Measurements from ENCODE around the gene LGALS8.
A peak's percentile ranks its signal among the peaks of the same experiment; 100 is the strongest.
"Not testable (repeated sequence)": the region's sequence is repeated elsewhere in the genome, so short reads cannot be mapped to it uniquely, and the experiment has no call there.

The LGALS8 gene

DNA sequence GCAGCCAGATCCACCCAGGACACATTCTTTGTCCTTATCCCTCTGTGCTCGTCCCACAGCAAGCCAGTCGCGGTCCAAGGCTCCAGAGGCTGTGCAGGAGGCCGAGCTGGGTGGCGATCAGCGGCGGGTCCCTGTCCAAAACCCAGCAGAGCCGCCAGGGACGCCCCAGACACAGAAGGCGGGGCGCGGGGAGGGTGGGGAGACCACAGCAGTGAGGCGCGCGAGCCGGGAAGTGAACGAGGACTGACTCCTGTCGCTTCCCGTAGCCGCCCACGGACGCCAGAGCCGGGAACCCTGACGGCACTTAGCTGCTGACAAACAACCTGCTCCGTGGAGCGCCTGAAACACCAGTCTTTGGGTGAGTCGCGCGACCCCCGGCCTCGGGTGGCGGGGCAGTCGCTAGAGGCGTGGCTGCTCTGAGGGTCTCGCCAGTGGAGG, at the start of gene LGALS8:
TSS of gene LGALS8 (plus strand) at position 279 of the 438 bp plus-strand sequence. CDS start 2,089 bp downstream, outside the sequence.
- peak; percentile 90 for DNase-seq (ENCODE audit: low read depth)

DNA sequence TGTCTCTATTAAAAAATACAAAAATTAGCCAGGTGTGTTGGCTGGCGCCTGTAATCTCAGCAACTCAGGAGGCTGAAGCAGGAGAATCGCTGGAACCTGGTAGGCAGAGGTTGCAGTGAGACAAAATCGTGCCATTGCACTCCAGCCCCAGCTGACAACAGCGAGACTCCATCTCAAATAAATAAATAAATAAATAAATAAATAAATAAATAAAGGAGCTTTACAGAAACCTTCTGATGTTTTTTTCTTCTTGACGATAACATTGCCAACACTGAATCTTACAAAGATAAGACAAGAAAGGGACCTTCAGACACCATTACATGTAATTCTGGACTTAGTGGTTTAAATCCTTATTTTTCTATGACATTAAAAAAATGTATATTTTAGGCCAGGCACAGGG, 47.8 kb upstream of the LGALS8 start:
- no peak for DNase-seq (ENCODE audit: low read depth)

- no peak for DNase-seq (ENCODE audit: low read depth)
Measured at GRCh38 chr1:236480758-236481436, 42.9 kb upstream of the LGALS8 start.

- no peak for DNase-seq (ENCODE audit: low read depth)
Measured at GRCh38 chr1:236484310-236484971, 39.3 kb upstream of the LGALS8 start.

GRCh38 chr1:236486356-236487002, 37.3 kb upstream of the LGALS8 start:
- DNase-seq (ENCODE audit: low read depth) = no peak

DNA sequence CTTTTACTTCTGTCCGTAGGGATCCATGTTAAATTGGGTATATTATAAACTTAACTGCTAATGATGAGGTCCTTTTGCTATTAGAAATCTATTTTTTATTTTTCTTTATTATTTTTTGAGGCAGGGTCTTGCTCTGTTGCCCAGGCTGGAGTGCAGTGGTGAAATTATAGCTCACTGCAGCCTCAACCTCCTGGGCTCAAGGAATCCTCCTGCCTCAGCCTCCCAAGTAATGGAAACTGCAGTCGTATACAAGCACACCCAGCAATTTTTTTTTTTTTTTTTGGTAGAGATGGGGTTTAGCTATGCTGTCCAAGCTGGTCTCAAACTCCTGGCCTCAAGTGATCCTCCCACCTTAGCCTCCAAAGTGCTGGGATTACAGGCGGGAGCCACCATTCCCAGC, 34.6 kb upstream of the LGALS8 start:
- DNase-seq (ENCODE audit: low read depth) = not testable (repeated sequence)

DNA sequence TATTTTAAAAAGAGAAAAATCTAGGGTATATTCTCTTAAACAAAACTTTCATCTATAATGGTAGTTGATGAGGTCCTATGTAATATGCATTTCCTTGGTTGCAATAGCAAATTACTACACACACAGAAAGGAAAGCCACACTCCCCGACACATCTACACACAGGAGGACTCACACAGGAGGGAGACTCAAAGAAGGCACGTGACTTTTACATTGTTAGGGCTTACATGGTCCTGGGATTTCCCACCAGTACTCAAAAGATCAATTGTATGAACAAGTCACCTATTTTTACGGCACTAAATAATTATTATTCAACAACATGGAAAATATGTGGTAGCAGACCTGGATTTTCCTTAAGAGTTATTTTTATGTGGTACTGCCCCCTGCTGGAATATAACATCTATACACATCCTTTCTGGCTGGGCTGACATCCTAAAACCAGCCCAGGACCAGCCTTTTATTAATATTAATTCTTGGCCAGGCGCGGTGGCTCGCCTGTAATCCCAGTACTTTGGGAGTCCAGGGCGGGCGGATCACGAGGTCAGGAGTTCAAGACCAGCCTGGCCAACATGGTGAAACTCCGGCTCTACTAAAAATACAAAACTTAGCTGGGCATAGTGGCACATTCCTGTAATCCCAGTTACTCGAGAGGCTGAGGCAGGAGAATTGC, 33.9 kb upstream of the LGALS8 start:
- DNase-seq (ENCODE audit: low read depth) = peak; percentile 37

- DNase-seq (ENCODE audit: low read depth) = no peak
Measured at GRCh38 chr1:236491469-236492136, 32.2 kb upstream of the LGALS8 start.

- DNase-seq (ENCODE audit: low read depth) = no peak
Measured at GRCh38 chr1:236492378-236492777, 31.4 kb upstream of the LGALS8 start.

- no peak for DNase-seq (ENCODE audit: low read depth)
Measured at GRCh38 chr1:236494082-236494481, 29.7 kb upstream of the LGALS8 start.

DNA sequence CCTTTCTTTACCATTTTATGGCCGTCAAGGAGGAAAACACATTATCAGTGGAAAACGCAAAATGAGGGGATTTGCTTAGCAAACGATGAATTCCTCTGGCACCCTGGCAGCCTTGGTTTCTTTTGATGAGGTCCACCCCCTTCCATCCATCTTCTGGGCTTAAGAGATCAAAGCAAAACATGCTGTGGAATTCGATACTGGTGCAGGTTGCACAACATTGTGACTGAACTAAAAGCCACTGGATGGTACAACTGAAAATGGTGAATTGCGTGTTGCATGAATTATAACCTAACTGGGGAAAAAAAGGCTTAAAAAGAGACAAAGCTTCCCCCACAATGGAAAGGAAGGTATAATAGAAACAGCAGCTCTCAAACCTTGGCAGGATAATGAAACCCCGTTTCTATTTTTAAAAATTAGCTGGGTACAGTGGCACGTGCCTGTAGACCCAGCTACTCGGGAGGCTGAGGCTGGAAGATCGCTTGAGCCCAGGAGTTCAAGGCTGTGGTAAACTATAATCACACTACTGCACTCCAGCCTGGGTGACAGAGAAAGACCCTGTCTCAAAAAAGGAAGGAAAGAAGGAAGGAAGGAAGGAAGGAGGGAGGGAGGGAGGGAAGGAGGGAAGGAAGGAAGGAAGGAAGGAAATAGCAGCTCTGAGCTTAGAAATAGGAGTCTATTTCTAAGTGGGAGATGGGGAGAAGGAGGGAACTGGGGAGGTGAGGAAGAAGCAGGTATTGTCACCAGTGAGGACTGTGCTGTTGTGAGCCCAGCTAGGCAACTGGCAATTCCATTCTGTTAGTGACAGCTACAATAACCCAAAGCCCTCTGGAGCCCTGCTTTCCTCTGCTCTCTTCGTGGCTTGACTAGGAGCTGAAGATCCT, 29.0 kb upstream of the LGALS8 start:
- peak; percentile 15 for DNase-seq (ENCODE audit: low read depth)

- DNase-seq (ENCODE audit: low read depth) = no peak
Measured at GRCh38 chr1:236495467-236496112, 28.2 kb upstream of the LGALS8 start.

- no peak for DNase-seq (ENCODE audit: low read depth)
Measured at GRCh38 chr1:236497908-236498307, 25.9 kb upstream of the LGALS8 start.

- DNase-seq (ENCODE audit: low read depth) = no peak
Measured at GRCh38 chr1:236501093-236501492, 22.7 kb upstream of the LGALS8 start.

GRCh38 chr1:236502579-236502971, 21.2 kb upstream of the LGALS8 start:
- DNase-seq (ENCODE audit: low read depth) = peak; percentile 40

- peak; percentile 60 for DNase-seq (ENCODE audit: low read depth)
Measured at GRCh38 chr1:236502972-236503639, 20.7 kb upstream of the LGALS8 start.

GRCh38 chr1:236504338-236504737, 19.4 kb upstream of the LGALS8 start:
- DNase-seq (ENCODE audit: low read depth) = not testable (repeated sequence)

- peak; percentile 37 for DNase-seq (ENCODE audit: low read depth)
Measured at GRCh38 chr1:236507022-236507700, 16.6 kb upstream of the LGALS8 start.

GRCh38 chr1:236508593-236509027, 15.2 kb upstream of the LGALS8 start:
- DNase-seq (ENCODE audit: low read depth) = no peak

All from fibroblast of gingiva (primary cell).